H9 (cell line): ENCODE measurements around the gene GOLGA6L26. TPM values are rescaled to one million over a fixed set of nuclear protein-coding genes. Genes with fewer than 3 reads are reported as not detected.
"Not testable (repeated sequence)": the region's sequence is repeated elsewhere in the genome, so short reads cannot be mapped to it uniquely, and the experiment has no call there.

ENCODE experiments used
- DNase-seq: peaks from one replicate; pipeline ENCODE4 v3.0.0-alpha.2; 2017
- H2AFZ ChIP-seq: one replicate; pipeline ENCODE4 v1.6.1; 2013; ENCODE audit warnings: mild to moderate bottlenecking, low read length, control low read depth, moderate library complexity
- H2AK5ac ChIP-seq: 2 replicates; pipeline ENCODE4 v1.6.1; 2013; ENCODE audit warnings: low read length, control low read depth, mixed read lengths; ENCODE audit not compliant: insufficient read length
- H2BK120ac ChIP-seq: one replicate; pipeline ENCODE4 v1.6.1; 2013; ENCODE audit warnings: low read depth, mild to moderate bottlenecking, low read length, control low read depth, inconsistent platforms; ENCODE audit not compliant: poor library complexity, severe bottlenecking
- H2BK12ac ChIP-seq: 2 replicates; pipeline ENCODE4 v1.6.1; 2013; ENCODE audit warnings: low read length, control low read depth, mixed read lengths, low read depth; ENCODE audit not compliant: insufficient read length
- H2BK15ac ChIP-seq: 2 replicates; pipeline ENCODE4 v1.6.1; 2013; ENCODE audit warnings: low read depth, low read length, control low read depth
- H2BK20ac ChIP-seq: one replicate; pipeline ENCODE4 v1.6.1; 2013; ENCODE audit warnings: low read depth, mild to moderate bottlenecking, low read length, control low read depth, inconsistent platforms; ENCODE audit not compliant: poor library complexity, severe bottlenecking
- H2BK5ac ChIP-seq: 2 replicates; pipeline ENCODE4 v1.6.1; 2013; ENCODE audit warnings: low read length, control low read depth, mixed read lengths; ENCODE audit not compliant: insufficient read length
- H3K14ac ChIP-seq: 2 replicates; pipeline ENCODE4 v1.6.1; 2013; ENCODE audit warnings: low read length, control low read depth; ENCODE audit not compliant: insufficient read depth
- H3K18ac ChIP-seq: 2 replicates; pipeline ENCODE4 v1.6.1; 2013; ENCODE audit warnings: low read depth, mild to moderate bottlenecking, mixed read lengths, low read length, control low read depth; ENCODE audit not compliant: insufficient read length
- H3K23ac ChIP-seq: 2 replicates; pipeline ENCODE4 v1.6.1; 2013; ENCODE audit warnings: low read length, control low read depth, mixed read lengths, low read depth; ENCODE audit not compliant: insufficient read length
- H3K23me2 ChIP-seq: 2 replicates; pipeline ENCODE4 v1.6.1; 2013; ENCODE audit warnings: low read depth, mild to moderate bottlenecking, mixed read lengths, low read length, control low read depth; ENCODE audit not compliant: insufficient read length, poor library complexity, severe bottlenecking
- H3K27ac ChIP-seq: 2 replicates; pipeline ENCODE4 v1.5.1; 2013; ENCODE audit warnings: low read length, control low read depth, mixed read lengths, low read depth; ENCODE audit not compliant: insufficient read length
- H3K27me3 ChIP-seq: 2 replicates; pipeline ENCODE4 v1.6.1; 2013; ENCODE audit warnings: low read length, control low read depth, inconsistent platforms; ENCODE audit not compliant: insufficient read depth
- H3K4ac ChIP-seq: 2 replicates; pipeline ENCODE4 v1.6.1; 2013; ENCODE audit warnings: low read depth, mild to moderate bottlenecking, control low read depth, inconsistent platforms, low read length, moderate library complexity
- H3K4me1 ChIP-seq: 2 replicates; pipeline ENCODE4 v1.6.1; 2013; ENCODE audit warnings: low read length, control low read depth, inconsistent platforms; ENCODE audit not compliant: insufficient read depth
- H3K4me2 ChIP-seq: 2 replicates; pipeline ENCODE4 v1.6.1; 2013; ENCODE audit warnings: low read length, control low read depth, mixed read lengths; ENCODE audit not compliant: insufficient read length, insufficient read depth
- H3K56ac ChIP-seq: 2 replicates; pipeline ENCODE4 v1.6.1; 2013; ENCODE audit warnings: low read depth, mild to moderate bottlenecking, mixed read lengths, low read length, control low read depth; ENCODE audit not compliant: insufficient read length
- H3K79me1 ChIP-seq: 2 replicates; pipeline ENCODE4 v1.6.1; 2013; ENCODE audit warnings: low read depth, mild to moderate bottlenecking, moderate library complexity, low read length, control low read depth, inconsistent platforms; ENCODE audit not compliant: insufficient read depth, poor library complexity, severe bottlenecking
- H3K79me2 ChIP-seq: 2 replicates; pipeline ENCODE4 v1.6.1; 2013; ENCODE audit warnings: low read length, control low read depth, inconsistent platforms; ENCODE audit not compliant: insufficient read depth
- H3K9ac ChIP-seq: 2 replicates; pipeline ENCODE4 v1.6.1; 2013; ENCODE audit warnings: low read length, control low read depth, mixed read lengths; ENCODE audit not compliant: insufficient read length; ENCODE audit errors: extremely low read depth
- H3K9me3 ChIP-seq: one replicate; pipeline ENCODE4 v1.6.1; 2013; ENCODE audit warnings: low read depth, low read length, inconsistent platforms; ENCODE audit not compliant: control insufficient read depth
- H3T11ph ChIP-seq: one replicate; pipeline ENCODE4 v1.6.1; 2013; ENCODE audit warnings: mild to moderate bottlenecking, low read length, control low read depth, inconsistent platforms
- H4K20me1 ChIP-seq: one replicate; pipeline ENCODE4 v1.6.1; 2013; ENCODE audit not compliant: control insufficient read depth, insufficient read length, insufficient read depth
- H4K5ac ChIP-seq: 2 replicates; pipeline ENCODE4 v1.6.1; 2013; ENCODE audit warnings: low read depth, mild to moderate bottlenecking, mixed read lengths, low read length, control low read depth; ENCODE audit not compliant: insufficient read length
- H4K8ac ChIP-seq: replicated peaks from 2 replicates; pipeline ENCODE4 v1.6.1; 2013; ENCODE audit warnings: low read length, control low read depth, mixed read lengths, low read depth; ENCODE audit not compliant: insufficient read length
- H4K91ac ChIP-seq: 2 replicates; pipeline ENCODE4 v1.6.1; 2013; ENCODE audit warnings: low read depth, mild to moderate bottlenecking, moderate library complexity, mixed read lengths, low read length, control low read depth; ENCODE audit not compliant: insufficient read length
- H3K27ac Mint-ChIP-seq, 3 experiments: 2 replicates in 2 of 3; 3 replicates in 1 of 3; pipeline ENCODE4 v1.8.0; 2020 to 2021; ENCODE audit warnings: mixed read lengths in 3 of 3, mild to moderate bottlenecking in 1 of 3, moderate library complexity in 1 of 3
- H3K27me3 Mint-ChIP-seq: 2 replicates; pipeline ENCODE4 v1.8.0; 2021; ENCODE audit warnings: low read depth, mild to moderate bottlenecking, moderate library complexity, mixed read lengths
- H3K36me3 Mint-ChIP-seq, 3 experiments: 2 replicates in 2 of 3; 3 replicates in 1 of 3; pipeline ENCODE4 v1.8.0; 2020 to 2021; ENCODE audit warnings: low read depth in 3 of 3, mixed read lengths in 3 of 3; ENCODE audit not compliant: insufficient read depth in 1 of 3
- H3K4me1 Mint-ChIP-seq, 2 experiments: 2 replicates each; pipeline ENCODE4 v1.8.0; 2020; ENCODE audit warnings: mixed read lengths in 2 of 2
- H3K4me3 Mint-ChIP-seq, 2 experiments: 2 replicates in 1 of 2; 3 replicates in 1 of 2; pipeline ENCODE4 v1.8.0; 2020 to 2021; ENCODE audit warnings: mild to moderate bottlenecking in 2 of 2, mixed read lengths in 2 of 2, moderate library complexity in 1 of 2
- H3K9me3 Mint-ChIP-seq, 2 experiments: 2 replicates in 1 of 2; 3 replicates in 1 of 2; pipeline ENCODE4 v1.8.0; 2020; ENCODE audit warnings: mild to moderate bottlenecking in 2 of 2, mixed read lengths in 2 of 2, moderate library complexity in 1 of 2
- CTCF ChIP-seq: fragments of 200-600 bp; sonication (generic); conservative IDR thresholded peaks from 3 replicates; pipeline ENCODE4 v1.8.0; 2021; ENCODE audit warnings: antibody characterized with exemption, mild to moderate bottlenecking
- WGBS: extraction: QIAGEN DNeasy Blood & Tissue Kit; methylation state at CpG from one replicate; pipeline ENCODE4 v1.1.7; 2013; ENCODE audit warnings: missing lambda C conversion rate, low lambda C conversion rate, mixed read lengths; ENCODE audit not compliant: insufficient read length; ENCODE audit errors: extremely low coverage; 5-methylcytosine and 5-hydroxymethylcytosine counted together
- total RNA-seq: library from RNA; stranded (reverse); gene quantifications from 2 replicates; pipeline ENCODE4 v1.2.1, GENCODE V29; 2021

The GOLGA6L26 gene
- total RNA-seq, 1 experiment from 2014 or later = not detected

- not testable (repeated sequence) for H2BK120ac ChIP-seq, H4K5ac ChIP-seq, H2AK5ac ChIP-seq, H3K27ac Mint-ChIP-seq, H3K4me2 ChIP-seq, H3K9ac ChIP-seq, H2AFZ ChIP-seq, H3K79me2 ChIP-seq, H3K14ac ChIP-seq, DNase-seq, H3K9me3 Mint-ChIP-seq, H3K79me1 ChIP-seq, H3K4me3 Mint-ChIP-seq, H4K8ac ChIP-seq, H3K4ac ChIP-seq, H3K27ac ChIP-seq, H3K9me3 ChIP-seq, H3K56ac ChIP-seq, H3K36me3 Mint-ChIP-seq, H3K18ac ChIP-seq, H3K23ac ChIP-seq, H4K91ac ChIP-seq, H2BK5ac ChIP-seq, H2BK12ac ChIP-seq, H3K23me2 ChIP-seq, H3K4me1 Mint-ChIP-seq, H3K4me1 ChIP-seq, H4K20me1 ChIP-seq, H2BK20ac ChIP-seq, H3K27me3 Mint-ChIP-seq, H2BK15ac ChIP-seq, H3K27me3 ChIP-seq, H3T11ph ChIP-seq
- no CpG with 5 or more reads among the region's 9 CpGs for WGBS
- TF ChIP-seq CTCF = peak; percentile 32; the same call in 1 of the 3 replicates
Measured at GRCh38 chr15:23364261-23364660, 30.3 kb upstream of the GOLGA6L26 start.
